HEK293 (cell line): ENCODE measurements around the gene GNG14.

ENCODE experiments used
- BCL11B ChIP-seq: fragments of 450-650 bp; formaldehyde crosslinking; IDR thresholded peaks from 2 replicates; pipeline ENCODE4 v1.5.1; 2016; ENCODE audit warnings: low read depth, missing biosample characterization, missing genetic modification characterization
- PRDM6 ChIP-seq: fragments of 450-650 bp; formaldehyde crosslinking; IDR thresholded peaks from 2 replicates; pipeline ENCODE4 v1.5.1; 2017; ENCODE audit warnings: missing biosample characterization, missing genetic modification characterization
- SP7 ChIP-seq: fragments of 450-650 bp; formaldehyde crosslinking; IDR thresholded peaks from 2 replicates; pipeline ENCODE4 v1.5.1; 2016; ENCODE audit warnings: missing biosample characterization, missing genetic modification characterization
- TCF7L2 ChIP-seq: IDR thresholded peaks from 2 replicates; pipeline ENCODE4 v1.6.1; 2011; ENCODE audit warnings: low read depth, mild to moderate bottlenecking, inconsistent platforms, low read length, moderate library complexity, borderline replicate concordance
- ZBTB20 ChIP-seq: fragments of 450-650 bp; formaldehyde crosslinking; IDR thresholded peaks from 2 replicates; pipeline ENCODE4 v1.5.1; 2016; ENCODE audit warnings: missing biosample characterization, missing genetic modification characterization
- ZFP3 ChIP-seq: fragments of 450-650 bp; formaldehyde crosslinking; IDR thresholded peaks from 2 replicates; pipeline ENCODE4 v1.5.1; 2016; ENCODE audit warnings: low read depth, missing biosample characterization, missing genetic modification characterization
- TF ChIP-seq, protein P1 (sequence below): fragments of 450-650 bp; formaldehyde crosslinking; IDR thresholded peaks from 2 replicates; pipeline ENCODE4 v1.5.1; 2016; ENCODE audit warnings: missing biosample characterization, missing genetic modification characterization

- TF ChIP-seq, protein P1, sequence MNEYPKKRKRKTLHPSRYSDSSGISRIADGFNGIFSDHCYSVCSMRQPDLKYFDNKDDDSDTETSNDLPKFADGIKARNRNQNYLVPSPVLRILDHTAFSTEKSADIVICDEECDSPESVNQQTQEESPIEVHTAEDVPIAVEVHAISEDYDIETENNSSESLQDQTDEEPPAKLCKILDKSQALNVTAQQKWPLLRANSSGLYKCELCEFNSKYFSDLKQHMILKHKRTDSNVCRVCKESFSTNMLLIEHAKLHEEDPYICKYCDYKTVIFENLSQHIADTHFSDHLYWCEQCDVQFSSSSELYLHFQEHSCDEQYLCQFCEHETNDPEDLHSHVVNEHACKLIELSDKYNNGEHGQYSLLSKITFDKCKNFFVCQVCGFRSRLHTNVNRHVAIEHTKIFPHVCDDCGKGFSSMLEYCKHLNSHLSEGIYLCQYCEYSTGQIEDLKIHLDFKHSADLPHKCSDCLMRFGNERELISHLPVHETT (tag by site-specific recombination) = no peak
- no peak for TF ChIP-seq PRDM6 (tag by site-specific recombination)
- TF ChIP-seq ZBTB20 (tag by site-specific recombination) = no peak
- no peak for TF ChIP-seq TCF7L2
- no peak for TF ChIP-seq SP7 (tag by site-specific recombination)
- no peak for TF ChIP-seq BCL11B (tag by site-specific recombination)
- no peak for TF ChIP-seq ZFP3 (tag by site-specific recombination)
Measured at GRCh38 chr19:12639901-12640613, 47.7 kb upstream of the GNG14 start.
